IMR-90 (cell line): ENCODE results near the gene ZMIZ1. TPM values are rescaled to one million over a fixed set of nuclear protein-coding genes. Genes with fewer than 3 reads are reported as not detected.

Source experiments
- ATAC-seq: fragments of 200-7000 bp; cut with Tn5 transposase; 2 replicates; pipeline ENCODE4 v1.9.1; 2020; ENCODE audit warnings: low read depth, mild to moderate bottlenecking, moderate library complexity
- BruUV-seq: library from RNA; stranded (reverse); fragments of 400-500 nt; replicated peaks from 2 replicates; lab custom pipeline; 2021; lab: Mats Ljungman, UMichigan
- CTCF ChIA-PET: fragments of 300-600 bp; formaldehyde crosslinking; extraction: SDS; loops from one replicate; lab custom pipeline; 2021; ENCODE audit warnings: antibody characterized with exemption; lab: Yijun Ruan, JAX
- POLR2A ChIA-PET: fragments of 300-600 bp; sonication (Branson Sonifier 250); formaldehyde crosslinking; loops from one replicate; lab custom pipeline; 2022; ENCODE audit warnings: antibody characterized with exemption; ENCODE audit not compliant: unreplicated experiment; lab: Charles Lee
- DNase-seq: peaks from one replicate; pipeline ENCODE4 v3.0.0; 2013
- H2AFZ ChIP-seq: replicated peaks from 2 replicates; pipeline ENCODE3; 2013; ENCODE audit warnings: low read length, mild to moderate bottlenecking; ENCODE audit not compliant: poor library complexity
- H2AK5ac ChIP-seq: 2 replicates; pipeline ENCODE4 v1.6.1; 2013; ENCODE audit warnings: low read depth, low read length, inconsistent platforms
- H2AK9ac ChIP-seq: replicated peaks from 2 replicates; pipeline ENCODE3; 2013; ENCODE audit warnings: mild to moderate bottlenecking, low read depth, low read length, moderate library complexity; ENCODE audit not compliant: poor library complexity
- H2BK120ac ChIP-seq: 2 replicates; pipeline ENCODE4 v1.6.1; 2013; ENCODE audit warnings: low read depth, low read length, inconsistent platforms
- H2BK15ac ChIP-seq: 3 replicates; pipeline ENCODE4 v1.6.1; 2013; ENCODE audit warnings: low read depth, low read length, inconsistent platforms
- H2BK20ac ChIP-seq: 2 replicates; pipeline ENCODE4 v1.6.1; 2013; ENCODE audit warnings: low read depth, mild to moderate bottlenecking, inconsistent platforms, low read length, moderate library complexity
- H2BK5ac ChIP-seq: 2 replicates; pipeline ENCODE4 v1.6.1; 2013; ENCODE audit warnings: mild to moderate bottlenecking, low read depth, low read length, inconsistent platforms; ENCODE audit not compliant: poor library complexity, severe bottlenecking
- H3K14ac ChIP-seq: replicated peaks from 2 replicates; pipeline ENCODE4 v1.6.1; 2013; ENCODE audit warnings: low read depth, low read length, inconsistent platforms
- H3K18ac ChIP-seq: 2 replicates; pipeline ENCODE4 v1.6.1; 2013; ENCODE audit warnings: low read depth, low read length, control low read depth
- H3K23ac ChIP-seq: 2 replicates; pipeline ENCODE4 v1.6.1; 2013; ENCODE audit warnings: low read depth, low read length, inconsistent platforms
- H3K27ac ChIP-seq: 2 replicates; pipeline ENCODE4 v1.5.1; 2013; ENCODE audit warnings: mild to moderate bottlenecking, control low read depth, low read length; ENCODE audit not compliant: insufficient read depth
- H3K27me3 ChIP-seq: 2 replicates; pipeline ENCODE4 v1.6.1; 2013; ENCODE audit warnings: low read length; ENCODE audit not compliant: control insufficient read depth, insufficient read depth
- H3K36me3 ChIP-seq: 2 replicates; pipeline ENCODE4 v1.6.1; 2013; ENCODE audit warnings: low read length, mixed read lengths; ENCODE audit not compliant: control insufficient read depth, insufficient read depth
- H3K4ac ChIP-seq: 2 replicates; pipeline ENCODE4 v1.6.1; 2013; ENCODE audit warnings: low read depth, low read length, inconsistent platforms
- H3K4me1 ChIP-seq: 2 replicates; pipeline ENCODE4 v1.6.1; 2013; ENCODE audit warnings: low read length, mixed read lengths; ENCODE audit not compliant: control insufficient read depth, insufficient read depth
- H3K4me2 ChIP-seq: 2 replicates; pipeline ENCODE4 v1.6.1; 2013; ENCODE audit warnings: low read depth, mild to moderate bottlenecking, control low read depth, low read length, moderate library complexity
- H3K4me3 ChIP-seq: 2 replicates; pipeline ENCODE4 v1.5.1; 2013; ENCODE audit warnings: low read depth, mild to moderate bottlenecking, control low read depth, low read length, moderate library complexity; ENCODE audit not compliant: insufficient read depth
- H3K56ac ChIP-seq: 2 replicates; pipeline ENCODE4 v1.6.1; 2013; ENCODE audit warnings: low read length, inconsistent platforms; ENCODE audit not compliant: insufficient read depth; ENCODE audit errors: extremely low read depth
- H3K79me1 ChIP-seq, 2 experiments: 2 replicates each; pipeline ENCODE4 v1.6.1; 2013; ENCODE audit warnings: low read length in 2 of 2, inconsistent platforms in 1 of 2, low read depth in 1 of 2
- H3K9ac ChIP-seq: 2 replicates; pipeline ENCODE4 v1.6.1; 2013; ENCODE audit warnings: low read depth, low read length, control low read depth
- H3K9me1 ChIP-seq: 2 replicates; pipeline ENCODE4 v1.6.1; 2013; ENCODE audit warnings: low read length, inconsistent platforms; ENCODE audit not compliant: insufficient read depth
- H3K9me3 ChIP-seq: 2 replicates; pipeline ENCODE4 v1.6.1; 2013; ENCODE audit warnings: low read length; ENCODE audit not compliant: control insufficient read depth, insufficient read depth
- H4K20me1 ChIP-seq: 2 replicates; pipeline ENCODE4 v1.6.1; 2013; ENCODE audit warnings: low read length, inconsistent platforms; ENCODE audit not compliant: insufficient read depth
- H4K5ac ChIP-seq: 2 replicates; pipeline ENCODE4 v1.6.1; 2013; ENCODE audit warnings: mild to moderate bottlenecking, low read depth, low read length, control low read depth
- H4K8ac ChIP-seq, 2 experiments: 2 replicates each; pipeline ENCODE4 v1.6.1; 2013; ENCODE audit warnings: low read depth in 2 of 2, low read length in 2 of 2, control low read depth in 1 of 2, inconsistent platforms in 1 of 2
- H4K91ac ChIP-seq: 2 replicates; pipeline ENCODE4 v1.6.1; 2013; ENCODE audit warnings: low read depth, low read length, inconsistent platforms; ENCODE audit not compliant: insufficient read depth
- CEBPB ChIP-seq: IDR thresholded peaks from 2 replicates; pipeline ENCODE4 v1.6.1; 2012; ENCODE audit warnings: low read depth, low read length, improper control_type of control experiment
- FOS ChIP-seq: fragments of 150-350 bp; IDR thresholded peaks from 2 replicates; pipeline ENCODE4 v1.6.1; 2016; ENCODE audit warnings: low read depth, low read length
- WGBS, 2 experiments: methylation state at CpG; one replicate each; pipeline versions ENCODE4 v1.1.5 to v1.1.7; 2013; ENCODE audit warnings: missing lambda C conversion rate in 2 of 2; ENCODE audit not compliant: insufficient read length in 1 of 2; ENCODE audit errors: extremely low coverage in 2 of 2; 5-methylcytosine and 5-hydroxymethylcytosine counted together
- dilution Hi-C: fragments of 300-500 bp; cut with HindIII; formaldehyde crosslinking; loops from one replicate; pipeline ENCODE4 v1.14.3; 2018; ENCODE audit warnings: low sequenced_read_pairs; ENCODE audit not compliant: unreplicated experiment
- in situ Hi-C: fragments of 300-500 bp; cut with MboI; formaldehyde crosslinking; loops from 3 replicates; pipeline ENCODE4 v1.14.3; 2019; ENCODE audit warnings: low sequenced_read_pairs, inconsistent platforms, mixed read lengths
- intact Hi-C: fragments of 100-400 bp; cut with micrococcal nuclease; formaldehyde crosslinking; loops from 2 replicates; pipeline ENCODE4 v1.10.0; 2022
- polyA plus RNA-seq, 3 experiments: library from polyadenylated mRNA; depleted of rRNA; stranded (reverse); fragments of >200 nt; gene quantifications; 2 replicates each; pipeline ENCODE4 v1.2.3, GENCODE V29; 2012; ENCODE audit warnings: low replicate concordance in 1 of 3
- total RNA-seq: library from RNA; depleted of rRNA; stranded (reverse); fragments of >200 nt; gene quantifications from 2 replicates; pipeline ENCODE4 v1.2.3, GENCODE V29; 2012
- TF ChIP-seq, protein P1 (sequence below): conservative IDR thresholded peaks from 2 replicates; pipeline ENCODE4 v1.5.1; 2012; ENCODE audit warnings: mild to moderate bottlenecking, low read depth, low read length, improper control_type of control experiment
- TF ChIP-seq, protein P2 (sequence below): fragments of 150-350 bp; IDR thresholded peaks from 2 replicates; pipeline ENCODE4 v1.6.1; 2017; ENCODE audit warnings: mild to moderate bottlenecking, antibody characterized with exemption, low read length, low read depth

ZMIZ1 gene
- total and polyA plus RNA-seq, 2 of the 4 experiments (the other 2 are of a cell fraction): 6.6 to 48.7 TPM

DNA sequence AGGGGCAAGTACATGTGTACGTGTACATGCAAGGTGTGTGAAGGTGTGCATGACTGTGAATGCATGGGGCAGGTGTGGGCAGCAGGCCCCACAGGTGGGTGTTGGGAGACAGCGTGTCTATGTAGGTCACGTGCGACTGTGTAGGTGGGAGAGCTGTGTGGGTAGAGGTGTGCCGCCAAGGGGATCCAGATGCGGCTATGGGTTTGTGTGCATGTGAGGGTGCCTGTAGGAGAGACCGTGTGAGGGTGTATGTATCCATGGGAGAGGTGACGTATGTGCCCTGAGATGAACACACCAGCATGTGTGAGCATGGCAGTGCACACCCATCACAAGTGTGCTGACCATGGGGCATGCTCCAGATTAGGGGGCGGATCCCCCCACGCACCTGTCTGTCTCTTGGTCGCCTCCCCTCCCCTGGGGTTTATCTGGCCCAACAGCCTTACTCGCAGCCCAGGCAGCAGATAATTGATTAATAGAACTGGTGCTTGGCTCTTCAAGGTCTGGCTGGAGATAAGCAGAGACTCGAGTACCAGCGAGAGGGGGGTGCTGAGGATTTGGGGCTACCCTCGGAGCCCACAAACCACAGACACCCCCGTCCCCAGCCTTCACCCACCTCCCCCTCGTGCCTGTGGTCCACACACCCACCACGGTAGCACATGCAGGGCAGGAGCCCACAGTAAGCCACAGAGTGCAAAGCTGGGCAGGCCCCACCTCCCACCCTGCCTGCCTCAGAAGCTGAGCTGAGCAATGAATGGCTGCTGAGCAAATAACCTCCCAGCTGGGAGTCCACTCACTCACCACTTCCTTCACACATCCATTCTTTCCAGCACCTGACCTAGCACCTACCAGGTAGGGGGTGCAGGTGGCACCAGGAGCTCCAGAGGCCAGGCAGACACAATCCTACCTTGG, 41.4 kb upstream of the ZMIZ1 start (continued):
- TF ChIP-seq, protein P1, sequence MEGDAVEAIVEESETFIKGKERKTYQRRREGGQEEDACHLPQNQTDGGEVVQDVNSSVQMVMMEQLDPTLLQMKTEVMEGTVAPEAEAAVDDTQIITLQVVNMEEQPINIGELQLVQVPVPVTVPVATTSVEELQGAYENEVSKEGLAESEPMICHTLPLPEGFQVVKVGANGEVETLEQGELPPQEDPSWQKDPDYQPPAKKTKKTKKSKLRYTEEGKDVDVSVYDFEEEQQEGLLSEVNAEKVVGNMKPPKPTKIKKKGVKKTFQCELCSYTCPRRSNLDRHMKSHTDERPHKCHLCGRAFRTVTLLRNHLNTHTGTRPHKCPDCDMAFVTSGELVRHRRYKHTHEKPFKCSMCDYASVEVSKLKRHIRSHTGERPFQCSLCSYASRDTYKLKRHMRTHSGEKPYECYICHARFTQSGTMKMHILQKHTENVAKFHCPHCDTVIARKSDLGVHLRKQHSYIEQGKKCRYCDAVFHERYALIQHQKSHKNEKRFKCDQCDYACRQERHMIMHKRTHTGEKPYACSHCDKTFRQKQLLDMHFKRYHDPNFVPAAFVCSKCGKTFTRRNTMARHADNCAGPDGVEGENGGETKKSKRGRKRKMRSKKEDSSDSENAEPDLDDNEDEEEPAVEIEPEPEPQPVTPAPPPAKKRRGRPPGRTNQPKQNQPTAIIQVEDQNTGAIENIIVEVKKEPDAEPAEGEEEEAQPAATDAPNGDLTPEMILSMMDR: no peak

DNA sequence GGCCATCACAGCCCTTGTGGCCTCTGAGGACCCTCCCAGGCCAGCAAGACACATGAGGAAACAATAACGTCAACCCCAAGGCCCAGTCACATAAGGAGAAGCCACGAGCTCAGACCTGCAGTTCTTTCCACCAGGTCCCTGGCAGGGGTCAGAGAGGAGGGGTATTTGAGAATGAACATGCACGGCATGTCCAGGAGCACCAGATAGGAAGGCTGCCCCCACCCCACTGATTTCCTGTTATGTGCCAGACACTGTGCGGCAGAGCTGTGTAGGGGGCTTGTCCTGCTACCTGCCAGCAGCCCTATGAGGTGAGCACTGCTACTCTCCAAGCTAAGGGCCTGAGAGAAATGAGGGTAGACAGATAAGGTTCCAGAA, 40.7 kb upstream of the ZMIZ1 start:
- Histone ChIP-seq H2AK9ac (no peak overlapping the region), H2AK5ac (no peak overlapping the region), H3K4me1 (no peaks in the 10 kb centered on the region; the same call in 1 of the 2 replicates), H4K8ac (no peak overlapping the region), H2BK15ac (no peak overlapping the region), H4K91ac (no peak overlapping the region), H3K27ac (no peak overlapping the region), H3K56ac (no peak overlapping the region), H3K27me3 (peaks cover 32% of the 10 kb centered on the region), H3K9me1 (peaks cover 4% of the 10 kb centered on the region; the same call in 1 of the 2 replicates), H2BK120ac (no peak overlapping the region), H2BK20ac (no peak overlapping the region), H2AFZ (peak overlapping the region; percentile 62), H4K20me1 (no peaks in the 10 kb centered on the region; the same call in 1 of the 2 replicates), H3K14ac (no peak overlapping the region), H3K79me1 (no peaks in the 10 kb centered on the region), H3K4me3 (no peak overlapping the region), H3K4me2 (no peak overlapping the region), H3K9ac (no peak overlapping the region), H3K18ac (no peak overlapping the region), H3K23ac (no peak overlapping the region), H3K9me3 (no peaks in the 10 kb centered on the region), H2BK5ac (no peak overlapping the region), H3K4ac (no peak overlapping the region), H3K36me3 (no peaks in the 10 kb centered on the region), H4K5ac (no peak overlapping the region)
- WGBS, 2 experiments: no CpG with 5 or more reads among the region's 4 CpGs
- intact Hi-C loops: no loop called here
- no peak for DNase-seq
- ChIA-PET POLR2A (no interaction called here), CTCF (interaction anchor here (0.6 kb wide), 1 partner anchor 15 kb away, joined by 3 read pairs; no protein-coding TSS in a partner anchor)
- no peak for ATAC-seq
- in situ Hi-C loops: no loop called here
- dilution Hi-C loops: no loop called here
- BruUV-seq: no TSS peak
- no peak for TF ChIP-seq FOS
- no peak for TF ChIP-seq CEBPB
- TF ChIP-seq, protein P2, sequence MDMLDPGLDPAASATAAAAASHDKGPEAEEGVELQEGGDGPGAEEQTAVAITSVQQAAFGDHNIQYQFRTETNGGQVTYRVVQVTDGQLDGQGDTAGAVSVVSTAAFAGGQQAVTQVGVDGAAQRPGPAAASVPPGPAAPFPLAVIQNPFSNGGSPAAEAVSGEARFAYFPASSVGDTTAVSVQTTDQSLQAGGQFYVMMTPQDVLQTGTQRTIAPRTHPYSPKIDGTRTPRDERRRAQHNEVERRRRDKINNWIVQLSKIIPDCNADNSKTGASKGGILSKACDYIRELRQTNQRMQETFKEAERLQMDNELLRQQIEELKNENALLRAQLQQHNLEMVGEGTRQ: no peak
